ENCODE results near the gene RAMP1. TPM values are rescaled to one million over a fixed set of nuclear protein-coding genes. Genes with fewer than 3 reads are reported as not detected.

Gene RAMP1
- total RNA-seq, 1 experiment from 2014 or later: 0.63 TPM

DNA sequence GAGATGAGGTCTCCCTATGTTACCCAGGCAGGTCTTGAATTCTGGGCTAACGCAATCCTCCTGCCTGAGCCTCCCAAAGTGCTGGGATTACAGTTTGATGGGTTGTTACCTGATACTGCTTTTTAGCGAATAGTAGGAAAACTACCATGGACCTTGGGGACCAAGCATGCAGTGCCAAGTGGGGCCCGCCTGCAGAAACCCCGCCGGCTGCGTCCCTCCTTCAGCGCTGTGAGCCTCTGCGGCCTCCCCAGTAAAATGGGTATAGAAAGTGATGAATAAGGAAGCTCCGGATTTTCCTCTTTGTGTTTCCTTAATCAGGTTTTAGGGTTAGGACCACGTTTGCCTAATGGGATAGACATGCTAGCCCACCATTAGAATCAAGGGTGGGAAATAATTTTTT lies 30.4 kb downstream of the RAMP1 start:
- H3K27me3 ChIP-seq (ENCODE audit: insufficient read depth, low read length): no peaks in the 10 kb centered on the region
- H2BK5ac ChIP-seq (ENCODE audit: insufficient read length, low read length): no peak overlapping the region
- no peak overlapping the region for H3K4ac ChIP-seq (ENCODE audit: low read depth, low read length)
- no peak overlapping the region for H2BK15ac ChIP-seq (ENCODE audit: low read depth, low read length)
- H3K9me3 ChIP-seq (ENCODE audit: control insufficient read depth, low read depth, low read length): no peaks in the 10 kb centered on the region
- no CpG with 5 or more reads among the region's 10 CpGs for WGBS (ENCODE audit: extremely low coverage, insufficient read length, low lambda C conversion rate)
- no peaks in the 10 kb centered on the region for H3K4me1 ChIP-seq (ENCODE audit: insufficient read depth, low read length)
- H3K9me3 Mint-ChIP-seq: no peaks in the 10 kb centered on the region
- no peak overlapping the region for H2BK20ac ChIP-seq (ENCODE audit: low read depth, low read length, poor library complexity, severe bottlenecking)
- H3K23ac ChIP-seq (ENCODE audit: insufficient read length, low read depth, low read length): no peak overlapping the region
- no peaks in the 10 kb centered on the region for H3K4me1 Mint-ChIP-seq
- H4K91ac ChIP-seq (ENCODE audit: insufficient read length, low read depth, low read length): no peak overlapping the region
- H3K56ac ChIP-seq (ENCODE audit: insufficient read length, low read depth, low read length): no peak overlapping the region
- H3K4me3 Mint-ChIP-seq: no peak overlapping the region
- no peak overlapping the region for H4K8ac ChIP-seq (replicated peaks; ENCODE audit: insufficient read length, low read depth, low read length)
- H3K79me2 ChIP-seq (ENCODE audit: insufficient read depth, low read length): no peaks in the 10 kb centered on the region
- TF ChIP-seq, protein P1, sequence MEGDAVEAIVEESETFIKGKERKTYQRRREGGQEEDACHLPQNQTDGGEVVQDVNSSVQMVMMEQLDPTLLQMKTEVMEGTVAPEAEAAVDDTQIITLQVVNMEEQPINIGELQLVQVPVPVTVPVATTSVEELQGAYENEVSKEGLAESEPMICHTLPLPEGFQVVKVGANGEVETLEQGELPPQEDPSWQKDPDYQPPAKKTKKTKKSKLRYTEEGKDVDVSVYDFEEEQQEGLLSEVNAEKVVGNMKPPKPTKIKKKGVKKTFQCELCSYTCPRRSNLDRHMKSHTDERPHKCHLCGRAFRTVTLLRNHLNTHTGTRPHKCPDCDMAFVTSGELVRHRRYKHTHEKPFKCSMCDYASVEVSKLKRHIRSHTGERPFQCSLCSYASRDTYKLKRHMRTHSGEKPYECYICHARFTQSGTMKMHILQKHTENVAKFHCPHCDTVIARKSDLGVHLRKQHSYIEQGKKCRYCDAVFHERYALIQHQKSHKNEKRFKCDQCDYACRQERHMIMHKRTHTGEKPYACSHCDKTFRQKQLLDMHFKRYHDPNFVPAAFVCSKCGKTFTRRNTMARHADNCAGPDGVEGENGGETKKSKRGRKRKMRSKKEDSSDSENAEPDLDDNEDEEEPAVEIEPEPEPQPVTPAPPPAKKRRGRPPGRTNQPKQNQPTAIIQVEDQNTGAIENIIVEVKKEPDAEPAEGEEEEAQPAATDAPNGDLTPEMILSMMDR (conservative IDR thresholded peaks at IDR 0.05): no peak
- no peak overlapping the region for H3T11ph ChIP-seq (ENCODE audit: low read length)
- no peak overlapping the region for H2BK12ac ChIP-seq (ENCODE audit: insufficient read length, low read depth, low read length)
- H3K27me3 Mint-ChIP-seq (ENCODE audit: low read depth): no peaks in the 10 kb centered on the region
- H3K14ac ChIP-seq (ENCODE audit: insufficient read depth, low read length): no peak overlapping the region
- H3K9ac ChIP-seq (ENCODE audit: extremely low read depth, insufficient read length, low read length): no peak overlapping the region
- peaks cover 2% of the 10 kb centered on the region for H4K20me1 ChIP-seq (ENCODE audit: control insufficient read depth, insufficient read depth, insufficient read length)
- no peak overlapping the region for H3K27ac Mint-ChIP-seq
- no peak for DNase-seq
- no peaks in the 10 kb centered on the region for H3K79me1 ChIP-seq (ENCODE audit: insufficient read depth, low read depth, low read length, poor library complexity, severe bottlenecking)
- H3K36me3 Mint-ChIP-seq (ENCODE audit: insufficient read depth in 1 of 3, low read depth in 3 of 3): no peaks in the 10 kb centered on the region
- H2AFZ ChIP-seq (ENCODE audit: low read length): no peak overlapping the region
- no peak overlapping the region for H3K27ac ChIP-seq (ENCODE audit: insufficient read length, low read depth, low read length)
- no peak overlapping the region for H3K4me2 ChIP-seq (ENCODE audit: insufficient read depth, insufficient read length, low read length)
- no peak overlapping the region for H3K18ac ChIP-seq (ENCODE audit: insufficient read length, low read depth, low read length)
- H3K23me2 ChIP-seq (ENCODE audit: insufficient read length, low read depth, low read length, poor library complexity, severe bottlenecking): peaks cover 2% of the 10 kb centered on the region
- no peak overlapping the region for H2AK5ac ChIP-seq (ENCODE audit: insufficient read length, low read length)
- H4K5ac ChIP-seq (ENCODE audit: insufficient read length, low read depth, low read length): no peak overlapping the region
- H2BK120ac ChIP-seq (ENCODE audit: low read depth, low read length, poor library complexity, severe bottlenecking): no peak overlapping the region

All from H9 (cell line).